ENCODE measurements around the gene UBAP1.
"Not testable (repeated sequence)": the region's sequence is repeated elsewhere in the genome, so short reads cannot be mapped to it uniquely, and the experiment has no call there.

The UBAP1 gene

DNA sequence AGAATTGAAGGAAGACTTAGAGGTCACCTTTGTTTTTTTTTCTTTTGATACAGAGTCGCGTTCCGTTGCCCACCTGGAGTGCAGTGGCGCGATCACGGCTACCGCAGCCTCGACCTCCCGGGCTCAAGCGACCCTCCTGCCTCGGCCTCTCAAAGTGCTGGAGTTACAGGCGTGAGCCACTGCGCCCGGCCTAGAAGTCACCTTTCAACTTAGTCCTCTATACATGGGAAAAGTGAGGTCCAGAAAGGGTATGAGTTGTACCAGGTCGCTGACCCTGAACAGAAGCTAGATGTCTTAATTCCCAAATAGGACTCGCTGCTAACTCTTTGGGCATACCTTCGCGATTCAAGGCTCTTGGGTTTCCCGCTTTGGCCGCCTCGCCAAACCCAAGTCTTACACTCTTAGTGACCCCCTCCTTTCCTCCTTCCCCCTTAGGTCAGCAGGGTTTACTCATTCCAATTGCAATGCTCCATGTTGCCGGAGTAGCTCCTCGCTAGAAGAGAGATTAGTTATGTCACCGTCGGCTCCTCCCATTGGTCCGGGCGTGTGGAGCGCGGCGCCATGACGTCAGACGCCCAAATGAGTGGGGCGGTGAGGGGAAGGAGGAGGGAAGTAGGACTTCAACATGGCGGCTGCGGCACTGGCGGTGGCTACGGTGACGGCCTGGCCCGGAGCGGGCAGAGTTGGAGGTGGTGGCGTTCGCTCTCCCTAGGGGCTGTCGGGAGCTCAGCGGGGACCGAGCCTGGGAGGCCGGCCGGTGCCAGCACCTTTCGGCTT, at the start of gene UBAP1:
Gene UBAP1 (plus strand): TSS at position 608 of the 777 bp plus-strand sequence. CDS start 41,872 bp downstream, outside the sequence.
- in situ Hi-C loops (cut with HindIII; ENCODE audit: low sequenced_read_pairs), result no loop called here

DNA sequence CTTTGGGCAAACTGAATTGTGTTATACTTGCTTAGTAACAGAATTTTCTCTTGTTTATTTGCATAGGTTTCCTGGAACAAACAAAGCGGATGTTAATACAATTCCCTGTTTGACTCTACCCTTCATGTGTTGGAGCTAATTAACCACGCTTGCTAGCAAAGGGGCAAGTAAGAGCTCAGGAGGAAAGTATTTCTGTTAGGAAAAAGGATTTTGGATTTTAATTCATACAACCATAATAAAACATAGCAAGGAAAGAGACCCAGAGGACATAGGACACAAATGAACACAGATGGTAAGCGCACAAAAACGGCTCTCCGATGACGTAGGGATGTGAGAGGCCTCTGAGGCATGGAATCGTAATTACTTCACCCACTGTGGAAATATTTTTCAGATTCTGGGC, 47.3 kb upstream of the UBAP1 start:
- in situ Hi-C loops (cut with HindIII; ENCODE audit: low sequenced_read_pairs), result no loop called here

- in situ Hi-C loops (cut with HindIII; ENCODE audit: low sequenced_read_pairs), result no loop called here
Measured at GRCh38 chr9:34133436-34133949, 45.4 kb upstream of the UBAP1 start.

DNA sequence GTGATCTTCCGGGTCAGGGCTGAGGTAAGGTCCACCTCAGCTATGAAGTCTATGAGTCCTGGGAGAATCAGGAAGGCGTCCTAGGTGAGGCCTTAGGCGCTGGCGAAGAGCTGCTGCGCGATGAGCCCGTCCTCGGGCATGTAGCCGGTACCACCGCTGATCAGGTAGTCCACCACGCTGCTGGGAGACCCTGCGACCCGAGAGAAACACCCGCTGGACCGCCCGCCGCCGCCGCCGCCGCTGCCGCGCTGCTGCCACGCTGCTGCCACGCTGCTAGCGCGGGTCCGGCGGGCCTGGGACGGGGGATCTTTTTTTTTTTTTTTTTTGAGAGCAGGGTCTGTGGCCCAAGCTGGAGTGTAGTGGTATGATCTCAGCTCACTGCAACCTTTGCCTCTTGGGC, 44.3 kb upstream of the UBAP1 start:
- in situ Hi-C loops (cut with HindIII; ENCODE audit: low sequenced_read_pairs), result no loop called here

DNA sequence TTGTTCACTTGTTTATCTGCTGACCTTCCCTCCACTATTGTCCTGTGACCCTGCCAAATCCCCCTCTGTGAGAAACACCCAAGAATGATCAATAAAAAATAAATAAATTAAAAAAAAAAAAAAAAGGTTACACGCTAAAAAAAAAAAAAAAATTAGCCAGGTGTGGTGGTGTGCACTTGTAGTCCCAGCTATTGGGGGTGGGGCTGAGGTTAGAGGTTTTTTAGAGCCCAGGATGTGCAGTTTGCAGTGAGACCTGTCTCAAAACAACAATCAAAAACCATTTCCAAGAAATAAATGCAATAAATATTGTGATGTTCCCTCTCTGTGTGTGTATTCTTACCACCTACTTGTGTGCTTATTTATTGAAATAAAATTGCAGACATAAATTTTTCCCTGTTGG, 40.2 kb upstream of the UBAP1 start:
- in situ Hi-C loops (cut with HindIII; ENCODE audit: low sequenced_read_pairs), result not testable (repeated sequence)

DNA sequence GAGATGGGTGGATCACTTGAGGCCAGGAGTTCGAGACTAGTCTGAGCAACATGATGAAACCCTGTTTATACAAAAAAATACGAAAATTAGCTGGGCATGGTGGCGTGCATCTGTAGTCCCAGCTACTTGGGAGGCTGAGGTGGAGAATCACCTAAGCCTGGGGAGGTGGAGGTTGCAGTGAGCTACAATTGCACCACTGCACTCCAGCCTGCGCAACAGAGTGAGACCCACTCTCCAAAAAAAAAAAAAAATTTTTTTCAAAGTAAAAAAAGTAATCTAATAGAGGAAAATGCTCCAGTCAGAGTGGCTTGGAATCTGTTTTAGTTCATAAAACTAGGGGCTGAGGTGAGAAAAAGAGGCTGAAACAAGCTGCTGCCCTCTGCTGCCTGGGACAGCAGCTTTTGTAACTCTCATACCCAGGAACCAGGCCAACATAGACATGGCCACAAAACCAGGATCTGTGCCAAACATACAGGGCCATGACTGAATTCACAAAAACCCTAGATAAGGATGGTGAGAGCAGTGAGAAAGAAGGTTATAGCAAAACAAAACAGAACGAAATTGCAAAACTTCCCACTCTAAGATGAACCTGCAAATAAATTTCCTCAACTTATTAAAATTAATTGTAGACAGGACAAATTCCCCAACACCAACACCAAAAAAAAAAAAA, 39.2 kb upstream of the UBAP1 start:
- in situ Hi-C loops (cut with HindIII; ENCODE audit: low sequenced_read_pairs), result no loop called here

DNA sequence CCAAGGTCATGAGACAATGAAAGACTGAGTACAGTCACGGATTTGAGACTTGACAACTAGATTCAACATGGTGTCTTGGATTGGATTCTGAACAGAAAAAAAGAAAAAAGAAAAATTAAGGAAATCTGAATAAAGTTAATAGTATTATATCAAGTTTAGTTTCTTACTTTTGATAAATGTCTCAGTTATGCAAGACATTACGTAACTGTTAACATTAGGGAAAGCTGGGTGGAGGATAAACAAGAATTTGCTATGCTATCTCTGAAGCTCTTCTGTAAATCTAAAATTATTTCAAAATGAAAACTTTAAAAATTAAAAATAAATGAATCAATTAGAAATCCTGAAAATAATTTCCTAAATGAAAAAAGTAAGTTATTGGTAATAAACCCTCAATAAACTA, 38.0 kb upstream of the UBAP1 start:
- in situ Hi-C loops (cut with HindIII; ENCODE audit: low sequenced_read_pairs), result no loop called here

DNA sequence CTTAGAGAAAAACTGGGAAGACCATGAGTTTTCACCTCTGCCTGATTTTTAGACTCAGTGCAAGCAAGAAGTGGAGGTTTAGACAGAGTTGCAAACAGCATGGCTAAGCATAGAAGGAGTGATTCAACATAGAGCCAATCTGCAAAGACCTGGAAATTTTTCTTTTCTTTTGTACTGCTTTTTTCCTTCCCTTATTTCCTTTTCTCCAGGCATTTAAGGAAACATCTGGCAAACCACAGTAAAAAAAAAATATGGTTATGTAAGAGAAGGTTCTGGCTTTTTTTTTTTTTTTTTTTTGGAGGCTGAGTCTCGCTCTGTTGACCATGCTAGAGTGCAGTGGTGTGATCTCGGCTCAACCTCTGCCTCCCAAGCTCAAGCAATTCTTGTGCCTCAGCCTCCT, 35.7 kb upstream of the UBAP1 start:
- in situ Hi-C loops (cut with HindIII; ENCODE audit: low sequenced_read_pairs), result no loop called here

DNA sequence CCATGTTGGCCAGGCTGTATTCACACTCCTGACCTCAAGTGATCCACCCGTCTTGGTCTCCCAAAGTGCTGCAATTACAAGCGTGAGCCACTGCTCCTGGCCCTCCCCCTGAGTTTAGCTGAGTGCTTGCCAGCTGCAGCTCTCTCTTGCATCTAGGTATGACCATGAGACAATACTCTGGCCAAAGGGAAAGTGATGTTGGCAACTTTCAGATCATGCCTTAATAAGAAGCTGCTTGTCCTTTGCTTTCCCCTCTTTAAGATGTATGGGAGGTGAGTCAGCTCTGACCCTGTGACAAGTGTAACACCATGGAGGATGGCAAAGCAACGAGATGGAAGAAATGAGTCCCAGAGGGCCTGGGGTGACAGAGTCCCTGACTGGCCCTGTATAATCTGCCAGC, 33.7 kb upstream of the UBAP1 start:
- in situ Hi-C loops (cut with HindIII; ENCODE audit: low sequenced_read_pairs), result no loop called here

GRCh38 chr9:34151398-34151797, 27.4 kb upstream of the UBAP1 start:
- in situ Hi-C loops (cut with HindIII; ENCODE audit: low sequenced_read_pairs), result no loop called here

GRCh38 chr9:34154057-34154456, 24.8 kb upstream of the UBAP1 start:
- in situ Hi-C loops (cut with HindIII; ENCODE audit: low sequenced_read_pairs), result no loop called here

GRCh38 chr9:34157318-34157717, 21.5 kb upstream of the UBAP1 start:
- in situ Hi-C loops (cut with HindIII; ENCODE audit: low sequenced_read_pairs), result no loop called here

DNA sequence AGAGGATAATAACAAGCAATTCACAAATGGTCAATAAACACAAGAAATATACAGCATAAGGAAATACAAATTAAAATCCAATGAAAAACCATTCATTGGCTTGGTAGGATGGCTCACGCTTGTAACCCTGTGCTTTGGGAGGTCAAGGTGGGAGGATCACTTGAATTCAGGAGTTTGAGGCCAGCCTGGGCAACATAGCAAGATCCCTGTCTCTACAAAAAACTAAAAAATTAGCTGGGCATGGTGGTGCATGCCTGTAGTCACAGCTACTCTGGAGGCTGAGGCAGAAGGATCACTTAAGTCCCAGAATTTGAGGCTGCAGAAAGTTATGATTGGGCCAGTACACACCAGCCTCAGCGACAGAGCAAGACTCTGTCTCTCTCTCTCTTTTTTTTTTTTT, 20.9 kb upstream of the UBAP1 start:
- in situ Hi-C loops (cut with HindIII; ENCODE audit: low sequenced_read_pairs), result no loop called here

DNA sequence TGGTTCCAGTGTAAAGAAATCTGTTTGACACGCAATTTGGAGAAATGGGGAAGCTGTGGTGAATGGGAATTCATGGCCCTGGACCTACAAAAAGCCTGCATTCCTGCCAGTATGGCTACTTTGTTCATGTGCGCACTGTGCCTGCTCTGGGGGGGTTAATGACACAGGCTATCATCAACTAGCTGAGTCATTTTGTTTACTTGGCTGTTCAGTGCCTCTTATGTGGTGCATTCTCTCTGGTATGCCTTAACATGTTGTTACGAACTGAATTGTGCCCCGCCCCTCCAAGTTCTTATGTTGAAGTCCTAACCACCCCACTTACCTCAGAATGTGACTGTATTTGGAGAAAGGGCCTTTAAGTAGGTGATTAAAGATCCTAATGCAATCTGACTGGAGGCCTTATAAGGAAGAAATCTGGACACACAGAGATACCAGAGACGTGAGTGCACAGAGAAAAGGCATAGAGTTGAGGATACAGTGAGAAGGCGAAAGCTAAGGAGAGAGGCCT, 20.4 kb upstream of the UBAP1 start:
- in situ Hi-C loops (cut with HindIII; ENCODE audit: low sequenced_read_pairs), result no loop called here

DNA sequence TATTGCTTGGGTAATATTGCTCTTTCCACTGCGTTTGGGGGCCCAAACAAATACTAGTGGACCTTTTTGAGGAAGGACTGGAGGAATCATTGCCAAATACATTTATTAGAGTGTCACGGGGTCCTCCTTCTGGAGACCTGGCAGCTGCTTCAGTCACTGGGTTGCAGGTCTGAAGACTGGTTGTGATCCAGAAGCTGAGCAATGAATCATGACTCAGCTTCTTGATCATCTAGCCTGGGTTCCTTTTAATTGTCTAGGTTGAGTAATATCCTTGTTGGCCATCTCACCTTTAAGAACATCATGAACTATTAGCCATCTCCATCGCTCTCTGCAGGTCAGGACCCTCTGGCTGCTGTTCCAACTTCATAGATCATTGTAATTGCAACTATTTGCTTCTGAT, 15.4 kb upstream of the UBAP1 start:
- in situ Hi-C loops (cut with HindIII; ENCODE audit: low sequenced_read_pairs), result loop anchor here (10.0 kb wide), 1 partner anchor 101 kb away; no protein-coding TSS in a partner anchor

- in situ Hi-C loops (cut with HindIII; ENCODE audit: low sequenced_read_pairs), result loop anchor here (10.0 kb wide), 1 partner anchor 96 kb away; no protein-coding TSS in a partner anchor
Measured at GRCh38 chr9:34169125-34169524, 9.7 kb upstream of the UBAP1 start.

DNA sequence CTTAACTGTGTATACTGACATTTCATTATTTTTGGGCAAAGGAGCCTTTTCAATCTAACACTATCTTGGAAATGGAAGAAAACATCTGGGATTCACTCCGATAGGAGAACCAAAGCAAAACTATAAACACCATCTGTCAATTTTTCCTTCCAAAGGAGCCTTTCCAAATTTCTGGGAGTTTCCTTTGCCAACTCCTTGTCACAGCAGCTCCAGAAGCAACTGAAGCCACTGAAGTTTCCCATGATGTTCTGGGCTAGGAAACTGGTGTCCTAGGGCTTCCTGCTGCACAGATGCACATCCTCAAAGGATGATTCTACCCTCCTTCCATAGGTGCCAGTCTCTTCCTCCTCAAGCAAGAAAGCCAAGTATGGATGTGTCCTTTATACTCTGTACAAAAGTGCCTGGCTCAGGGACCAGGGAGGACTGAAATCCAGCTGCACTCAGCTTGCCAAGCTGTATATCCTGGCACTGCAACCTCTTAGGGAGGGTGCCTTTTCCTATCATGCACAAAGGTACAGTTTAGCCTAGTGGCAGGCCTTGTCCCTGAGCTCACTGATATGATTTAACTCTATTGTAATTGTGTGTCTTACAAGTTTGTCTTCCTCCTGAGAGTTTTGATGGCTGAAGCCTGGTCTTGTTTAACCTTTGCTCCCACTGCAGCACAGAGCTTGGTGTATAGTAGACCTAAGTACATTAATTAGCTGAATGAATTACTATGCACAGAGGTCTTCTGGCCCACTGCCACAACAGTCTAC, 8.4 kb upstream of the UBAP1 start:
- in situ Hi-C loops (cut with HindIII; ENCODE audit: low sequenced_read_pairs), result no loop called here

GRCh38 chr9:34171753-34172535, 6.9 kb upstream of the UBAP1 start:
- in situ Hi-C loops (cut with HindIII; ENCODE audit: low sequenced_read_pairs), result no loop called here

GRCh38 chr9:34176089-34176488, 2.8 kb upstream of the UBAP1 start:
- in situ Hi-C loops (cut with HindIII; ENCODE audit: low sequenced_read_pairs), result no loop called here

Measured in endothelial cell of hepatic sinusoid (primary cell).